Activated naive CD4-positive, alpha-beta T cell treated with anti-CD3 and anti-CD28 coated beads, Interleukin-2, amount 50 U/mL, for 24 hours (primary cell): ENCODE data around the gene GINS1.

ENCODE experiments used
- H3K27ac Mint-ChIP-seq: one replicate; pipeline ENCODE4 v1.8.0; 2021; ENCODE audit warnings: mild to moderate bottlenecking, mixed read lengths
- H3K27me3 Mint-ChIP-seq: one replicate; pipeline ENCODE4 v1.8.0; 2021; ENCODE audit warnings: mixed read lengths
- H3K36me3 Mint-ChIP-seq: one replicate; pipeline ENCODE4 v1.8.0; 2021; ENCODE audit warnings: mixed read lengths
- H3K4me1 Mint-ChIP-seq: one replicate; pipeline ENCODE4 v1.8.0; 2021; ENCODE audit warnings: mixed read lengths
- H3K4me3 Mint-ChIP-seq: one replicate; pipeline ENCODE4 v1.8.0; 2021; ENCODE audit warnings: mild to moderate bottlenecking, mixed read lengths
- H3K9me3 Mint-ChIP-seq: one replicate; pipeline ENCODE4 v1.8.0; 2021; ENCODE audit warnings: mixed read lengths

GINS1 gene

GRCh38 chr20:25476106-25477013 lies 68.9 kb downstream of the GINS1 start:
- Mint-ChIP-seq H3K36me3 (no peaks in the 10 kb centered on the region), H3K9me3 (no peaks in the 10 kb centered on the region), H3K4me3 (no peak overlapping the region), H3K27me3 (no peaks in the 10 kb centered on the region), H3K4me1 (no peaks in the 10 kb centered on the region), H3K27ac (no peak overlapping the region)

- Mint-ChIP-seq H3K9me3 (no peaks in the 10 kb centered on the region), H3K4me3 (no peak overlapping the region), H3K4me1 (no peaks in the 10 kb centered on the region), H3K27me3 (no peaks in the 10 kb centered on the region), H3K27ac (no peak overlapping the region), H3K36me3 (no peaks in the 10 kb centered on the region)
These were observed 69.8 kb downstream of the GINS1 start for GRCh38 chr20:25477014-25477882.

GRCh38 chr20:25478889-25479568 lies 71.6 kb downstream of the GINS1 start:
- H3K9me3 Mint-ChIP-seq = no peaks in the 10 kb centered on the region
- H3K27me3 Mint-ChIP-seq = no peaks in the 10 kb centered on the region
- no peak overlapping the region for H3K27ac Mint-ChIP-seq
- no peak overlapping the region for H3K4me3 Mint-ChIP-seq
- H3K4me1 Mint-ChIP-seq = peaks cover 4% of the 10 kb centered on the region
- H3K36me3 Mint-ChIP-seq = no peaks in the 10 kb centered on the region

GRCh38 chr20:25479638-25480037 lies 72.2 kb downstream of the GINS1 start:
- Mint-ChIP-seq H3K4me1 (peaks cover 11% of the 10 kb centered on the region), H3K4me3 (no peak overlapping the region), H3K36me3 (no peaks in the 10 kb centered on the region), H3K27me3 (no peaks in the 10 kb centered on the region), H3K9me3 (no peaks in the 10 kb centered on the region), H3K27ac (no peak overlapping the region)

- no peaks in the 10 kb centered on the region for H3K36me3 Mint-ChIP-seq
- no peaks in the 10 kb centered on the region for H3K27me3 Mint-ChIP-seq
- no peaks in the 10 kb centered on the region for H3K9me3 Mint-ChIP-seq
- H3K27ac Mint-ChIP-seq = no peak overlapping the region
- H3K4me3 Mint-ChIP-seq = no peak overlapping the region
- peaks cover 16% of the 10 kb centered on the region for H3K4me1 Mint-ChIP-seq
These were observed 72.7 kb downstream of the GINS1 start for GRCh38 chr20:25480156-25480555.

- Mint-ChIP-seq H3K9me3 (no peaks in the 10 kb centered on the region), H3K27ac (no peak overlapping the region), H3K4me3 (no peak overlapping the region)
These were observed 73.3 kb downstream of the GINS1 start for GRCh38 chr20:25480797-25481196.

GRCh38 chr20:25481235-25481917 lies 73.9 kb downstream of the GINS1 start:
- Mint-ChIP-seq H3K4me1 (peaks cover 27% of the 10 kb centered on the region), H3K36me3 (no peaks in the 10 kb centered on the region), H3K4me3 (no peak overlapping the region), H3K27ac (no peak overlapping the region), H3K9me3 (no peaks in the 10 kb centered on the region), H3K27me3 (no peaks in the 10 kb centered on the region)

More at GRCh38 chr20:25480797-25481196, 73.3 kb downstream of the GINS1 start:
- no peaks in the 10 kb centered on the region for H3K27me3 Mint-ChIP-seq
- H3K4me1 Mint-ChIP-seq = peaks cover 21% of the 10 kb centered on the region
- H3K36me3 Mint-ChIP-seq = no peaks in the 10 kb centered on the region

- Mint-ChIP-seq H3K4me3 (no peak overlapping the region), H3K27ac (no peak overlapping the region), H3K9me3 (no peaks in the 10 kb centered on the region), H3K27me3 (no peaks in the 10 kb centered on the region), H3K4me1 (peaks cover 30% of the 10 kb centered on the region), H3K36me3 (no peaks in the 10 kb centered on the region)
These were observed 74.4 kb downstream of the GINS1 start for GRCh38 chr20:25481918-25482253.

- peaks cover 30% of the 10 kb centered on the region for H3K4me1 Mint-ChIP-seq
- peak overlapping the region; percentile 23 for H3K4me3 Mint-ChIP-seq
- H3K27ac Mint-ChIP-seq = no peak overlapping the region
- no peaks in the 10 kb centered on the region for H3K27me3 Mint-ChIP-seq
- no peaks in the 10 kb centered on the region for H3K9me3 Mint-ChIP-seq
- no peaks in the 10 kb centered on the region for H3K36me3 Mint-ChIP-seq
These were observed 76.1 kb downstream of the GINS1 start for GRCh38 chr20:25483431-25484132.

GRCh38 chr20:25484224-25484846 lies 76.9 kb downstream of the GINS1 start:
- Mint-ChIP-seq H3K27me3 (no peaks in the 10 kb centered on the region), H3K4me1 (peaks cover 30% of the 10 kb centered on the region), H3K36me3 (no peaks in the 10 kb centered on the region), H3K4me3 (peak overlapping the region; percentile 49), H3K9me3 (no peaks in the 10 kb centered on the region), H3K27ac (peak overlapping the region; percentile 46)

GRCh38 chr20:25484911-25485511 lies 77.5 kb downstream of the GINS1 start:
- Mint-ChIP-seq H3K27me3 (no peaks in the 10 kb centered on the region), H3K9me3 (no peaks in the 10 kb centered on the region), H3K4me1 (peaks cover 30% of the 10 kb centered on the region), H3K4me3 (peak overlapping the region; percentile 49), H3K27ac (peak overlapping the region; percentile 46), H3K36me3 (no peaks in the 10 kb centered on the region)

- Mint-ChIP-seq H3K4me3 (no peak overlapping the region), H3K27ac (no peak overlapping the region), H3K4me1 (peaks cover 30% of the 10 kb centered on the region), H3K36me3 (no peaks in the 10 kb centered on the region), H3K9me3 (no peaks in the 10 kb centered on the region), H3K27me3 (no peaks in the 10 kb centered on the region)
These were observed 78.4 kb downstream of the GINS1 start for GRCh38 chr20:25485872-25486271.

- H3K27me3 Mint-ChIP-seq = no peaks in the 10 kb centered on the region
- H3K4me1 Mint-ChIP-seq = peaks cover 30% of the 10 kb centered on the region
- H3K36me3 Mint-ChIP-seq = no peaks in the 10 kb centered on the region
- H3K4me3 Mint-ChIP-seq = no peak overlapping the region
- no peaks in the 10 kb centered on the region for H3K9me3 Mint-ChIP-seq
- H3K27ac Mint-ChIP-seq = no peak overlapping the region
These were observed 78.9 kb downstream of the GINS1 start for GRCh38 chr20:25486377-25486776.

GRCh38 chr20:25487306-25487705 lies 79.8 kb downstream of the GINS1 start:
- H3K4me3 Mint-ChIP-seq = no peak overlapping the region
- H3K27ac Mint-ChIP-seq = no peak overlapping the region
- H3K9me3 Mint-ChIP-seq = no peaks in the 10 kb centered on the region
- no peaks in the 10 kb centered on the region for H3K27me3 Mint-ChIP-seq
- H3K36me3 Mint-ChIP-seq = no peaks in the 10 kb centered on the region
- peaks cover 30% of the 10 kb centered on the region for H3K4me1 Mint-ChIP-seq
